Stimulated activated CD4-positive, alpha-beta T cell treated with anti-CD3 and anti-CD28 coated beads, Interleukin-2, amount 100 ng/mL, for 48 hours (primary cell): ENCODE data around the gene PPARD.
A peak's percentile ranks its signal among the peaks of the same experiment; 100 is the strongest.

Source experiments
- DNase-seq, 2 donors: peaks; one replicate each; pipeline ENCODE4 v3.0.0-alpha.2; 2020

Gene PPARD

DNA sequence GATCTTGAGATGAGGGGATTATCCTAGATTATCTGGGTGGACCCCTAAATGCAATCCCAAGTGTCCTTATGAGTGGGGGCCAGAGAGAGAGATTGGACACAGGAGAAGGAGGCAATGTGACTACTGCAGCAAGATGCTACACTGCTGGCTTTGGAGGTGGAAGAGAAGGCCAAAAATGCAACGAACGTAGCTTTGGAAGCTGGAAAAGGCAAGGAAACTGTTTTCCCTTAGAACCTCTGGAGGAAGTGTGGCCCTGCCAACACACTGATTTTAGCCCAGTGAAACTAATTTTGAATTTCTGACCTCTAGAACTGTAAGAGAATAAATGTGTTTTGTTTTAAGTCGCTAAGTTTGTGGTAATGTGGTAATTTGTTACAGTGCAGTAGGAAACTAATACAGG lies 15.7 kb downstream of the PPARD start:
- DNase-seq = no peak

DNA sequence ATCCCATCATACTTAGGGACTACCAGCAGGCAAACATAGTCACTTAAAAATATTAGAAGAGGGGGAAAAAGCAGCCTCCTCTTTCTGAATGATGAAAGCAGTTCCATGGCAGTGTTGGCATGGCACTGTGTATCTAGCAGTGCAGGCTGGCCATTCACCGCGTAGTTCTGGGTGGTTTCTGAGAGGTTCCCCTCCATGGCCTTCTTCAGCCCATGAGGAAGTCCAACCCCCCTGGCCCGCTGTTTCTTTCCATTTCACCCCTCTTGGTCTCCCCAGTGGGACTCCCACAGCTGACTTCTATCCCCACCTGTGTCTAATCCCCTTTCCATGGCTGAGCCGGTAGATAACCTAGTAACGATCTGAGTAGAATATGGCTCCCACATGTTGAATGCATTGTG lies 17.0 kb downstream of the PPARD start:
- no peak for DNase-seq

DNA sequence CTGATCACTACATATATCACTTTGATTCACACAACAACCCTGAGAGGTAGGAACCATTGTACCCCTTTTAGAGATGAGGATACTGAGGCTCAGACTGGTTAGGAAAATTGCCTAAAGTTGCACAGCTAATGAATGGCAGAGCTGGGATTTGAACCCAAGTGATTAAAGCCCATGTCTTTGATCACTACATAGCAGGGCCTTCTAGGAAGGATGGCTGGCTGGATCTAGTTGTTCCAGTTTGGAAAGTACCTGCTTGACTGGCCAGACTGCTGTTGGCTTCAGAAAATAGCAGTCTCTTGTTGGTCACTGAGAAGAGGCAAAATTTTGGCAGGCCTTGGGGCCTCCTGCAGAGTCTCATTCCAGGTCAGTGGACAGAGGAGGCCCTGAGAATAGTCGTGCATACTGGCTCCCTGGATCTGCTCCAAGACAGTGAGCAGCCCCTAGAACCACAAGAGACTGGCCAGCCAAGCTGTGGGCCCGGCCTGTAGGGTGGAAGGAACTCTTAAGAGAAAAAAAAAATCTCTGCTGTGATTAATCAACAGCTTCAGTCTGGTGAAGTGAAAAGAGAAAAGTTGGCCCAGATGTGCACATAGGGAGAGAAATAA lies 17.5 kb downstream of the PPARD start:
- DNase-seq = no peak

GRCh38 chr6:35360349-35361138 lies 18.2 kb downstream of the PPARD start:
- no peak for DNase-seq

DNA sequence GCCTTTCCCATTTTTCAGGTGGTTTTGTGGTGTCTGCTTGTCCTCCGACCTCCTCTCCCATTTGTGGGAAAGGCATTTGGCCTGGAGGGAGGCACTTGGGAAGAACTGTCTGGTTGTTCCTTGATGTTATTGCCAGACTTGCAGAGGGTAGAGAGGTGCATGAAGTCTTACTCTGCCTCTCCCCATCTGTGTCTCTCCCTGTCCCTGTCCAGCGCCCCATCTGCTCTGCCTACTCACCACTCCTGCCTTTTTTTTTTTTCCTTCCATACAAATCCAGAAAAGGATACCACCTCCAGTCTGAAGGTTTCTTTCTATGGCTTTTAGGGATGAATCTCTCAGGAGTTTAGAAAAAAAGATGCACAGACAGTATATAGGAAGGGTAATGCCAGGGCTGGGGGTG lies 19.8 kb downstream of the PPARD start:
- DNase-seq = no peak

DNA sequence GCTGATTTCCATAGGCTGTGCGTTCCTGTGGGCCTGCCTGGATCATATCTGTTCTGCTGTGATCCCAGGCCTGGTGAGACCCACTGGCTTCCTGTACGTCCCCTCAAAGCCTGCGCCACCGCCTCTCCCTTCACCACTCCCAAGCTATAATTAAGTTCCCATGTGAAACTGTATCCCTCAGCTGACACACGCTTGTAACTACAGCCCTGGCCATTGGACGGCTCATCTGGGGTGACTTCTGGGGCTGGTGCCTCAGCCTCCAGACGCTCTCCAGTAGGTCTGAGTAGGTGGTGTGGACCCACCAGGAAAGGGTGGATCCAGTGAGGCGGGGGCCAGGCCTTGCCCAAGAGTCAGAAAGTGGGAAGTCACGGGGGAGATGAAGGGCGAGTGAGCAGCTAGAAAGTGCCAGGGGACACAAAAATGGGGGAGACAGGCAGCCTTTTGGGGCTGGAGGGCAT lies 21.0 kb downstream of the PPARD start:
- no peak for DNase-seq

DNA sequence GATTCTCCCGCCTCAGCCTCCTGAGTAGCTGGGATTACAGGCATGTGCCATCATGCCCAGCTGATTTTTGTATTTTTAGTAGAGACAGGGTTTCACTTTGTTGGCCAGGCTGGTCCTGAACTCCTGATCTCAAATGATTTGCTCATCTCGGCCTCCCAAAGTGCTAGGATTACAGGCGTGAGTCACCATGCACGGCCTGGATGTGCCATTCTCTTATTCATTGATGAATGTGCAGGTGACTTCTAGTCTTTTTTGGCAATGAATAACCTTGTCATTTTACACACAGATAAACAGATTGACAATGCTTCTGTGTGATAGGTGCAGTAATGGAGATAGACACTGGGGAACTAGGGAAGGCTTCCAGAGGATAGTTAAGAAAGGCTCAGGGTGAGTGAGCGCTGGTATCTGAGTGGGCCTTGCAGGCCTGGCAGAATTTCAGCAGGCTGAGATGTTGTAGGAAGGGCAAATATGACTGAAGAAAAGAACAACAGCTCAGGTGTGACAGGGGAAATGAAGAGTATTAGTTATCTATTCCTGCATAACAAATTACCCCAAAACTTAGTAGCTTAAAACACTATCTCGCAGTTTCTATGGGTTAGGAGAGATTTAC lies 23.3 kb downstream of the PPARD start:
- no peak for DNase-seq

DNA sequence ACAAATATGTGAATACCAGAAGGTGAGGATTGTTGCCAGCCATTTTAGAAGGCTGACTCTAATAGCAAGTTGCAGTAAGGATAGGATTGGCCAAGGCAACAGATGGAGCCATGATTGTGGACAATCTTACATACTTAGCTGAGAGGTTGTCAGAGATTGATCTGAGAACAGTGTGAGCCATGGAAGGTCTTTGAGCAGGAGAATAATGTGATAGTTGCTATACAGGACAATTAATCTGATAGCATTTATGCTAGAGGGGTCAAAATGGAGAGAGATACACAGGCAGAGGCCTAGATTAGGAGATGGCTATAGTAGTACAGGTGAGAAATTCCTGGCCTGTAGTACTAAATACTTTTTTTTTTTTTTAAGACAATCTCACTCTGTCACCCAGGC lies 23.8 kb downstream of the PPARD start:
- DNase-seq = no peak

GRCh38 chr6:35367646-35368037 lies 25.3 kb downstream of the PPARD start:
- DNase-seq = no peak

DNA sequence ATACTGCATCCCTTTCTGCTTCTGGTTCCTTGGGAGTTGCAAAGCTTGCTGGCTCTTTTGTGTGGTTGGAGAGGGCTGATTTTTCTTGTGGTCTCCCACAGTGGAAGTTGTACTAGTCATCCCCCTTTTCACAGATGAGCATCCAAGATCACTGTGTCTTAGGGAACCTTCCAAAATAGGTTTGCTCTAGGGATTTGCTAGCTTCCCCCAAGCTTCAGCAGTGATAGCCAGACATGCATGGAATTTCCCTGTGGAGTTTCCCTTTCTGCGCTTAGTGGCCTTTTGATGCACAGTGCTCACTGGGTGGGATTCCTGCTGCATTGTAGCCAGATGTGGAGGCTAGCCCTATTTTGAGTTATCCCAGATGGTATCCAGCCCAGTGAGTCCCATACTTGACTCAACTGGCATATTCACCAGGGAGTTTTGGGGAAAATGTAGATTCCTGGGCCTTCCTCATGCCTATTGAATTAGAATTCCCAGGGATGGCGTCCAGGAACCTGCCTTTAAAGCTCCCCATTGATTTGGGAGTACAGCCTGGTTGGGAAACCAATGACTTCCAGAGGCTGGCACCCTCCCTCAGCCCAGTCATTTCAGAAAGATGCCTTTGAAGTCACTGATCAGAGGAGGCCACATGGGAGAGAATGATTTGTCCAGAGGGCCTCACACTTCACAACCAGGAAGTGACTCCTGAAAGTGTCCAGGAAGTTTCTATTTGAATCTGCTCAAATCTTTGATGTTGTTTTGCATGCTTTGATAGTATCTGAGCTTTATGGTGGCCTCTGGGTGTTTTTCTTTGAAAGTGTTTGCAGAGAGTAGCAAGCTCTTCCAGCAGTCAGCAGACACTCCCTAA lies 25.9 kb downstream of the PPARD start:
- peak in 1 of 2 donors; percentile 26 for DNase-seq

DNA sequence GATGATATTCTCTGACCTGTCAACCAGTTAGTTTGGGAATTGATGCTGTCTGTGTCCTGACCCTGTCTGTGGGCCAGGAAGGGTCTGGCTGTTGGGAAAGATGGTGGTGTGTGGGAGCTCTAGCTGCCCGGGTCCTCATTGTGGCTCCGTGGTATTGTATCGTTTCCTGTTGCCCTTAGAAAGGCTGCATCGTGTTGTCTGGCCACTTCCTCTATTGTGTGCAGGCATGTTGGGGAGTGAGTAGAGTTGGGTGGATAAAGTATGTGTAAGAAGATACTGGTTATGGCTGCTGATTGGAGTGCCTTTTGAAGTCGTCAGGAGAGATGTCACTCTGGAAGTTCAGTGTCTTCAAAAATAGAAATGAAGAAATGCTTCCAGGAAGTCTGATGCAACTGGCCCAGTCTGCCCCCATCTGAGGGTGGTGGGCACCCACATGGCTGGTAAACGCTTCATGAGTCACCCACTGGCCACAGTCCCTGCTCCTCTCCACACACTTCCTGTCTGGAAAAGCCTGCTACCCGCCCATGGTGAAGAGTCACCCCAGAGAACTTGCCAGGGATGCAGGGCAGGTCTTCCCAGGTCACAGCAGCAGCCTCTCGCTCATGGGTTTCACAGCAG lies 27.9 kb downstream of the PPARD start:
- DNase-seq = peak; percentile 23 to 26

GRCh38 chr6:35370785-35371493 lies 28.6 kb downstream of the PPARD start:
- DNase-seq = no peak

DNA sequence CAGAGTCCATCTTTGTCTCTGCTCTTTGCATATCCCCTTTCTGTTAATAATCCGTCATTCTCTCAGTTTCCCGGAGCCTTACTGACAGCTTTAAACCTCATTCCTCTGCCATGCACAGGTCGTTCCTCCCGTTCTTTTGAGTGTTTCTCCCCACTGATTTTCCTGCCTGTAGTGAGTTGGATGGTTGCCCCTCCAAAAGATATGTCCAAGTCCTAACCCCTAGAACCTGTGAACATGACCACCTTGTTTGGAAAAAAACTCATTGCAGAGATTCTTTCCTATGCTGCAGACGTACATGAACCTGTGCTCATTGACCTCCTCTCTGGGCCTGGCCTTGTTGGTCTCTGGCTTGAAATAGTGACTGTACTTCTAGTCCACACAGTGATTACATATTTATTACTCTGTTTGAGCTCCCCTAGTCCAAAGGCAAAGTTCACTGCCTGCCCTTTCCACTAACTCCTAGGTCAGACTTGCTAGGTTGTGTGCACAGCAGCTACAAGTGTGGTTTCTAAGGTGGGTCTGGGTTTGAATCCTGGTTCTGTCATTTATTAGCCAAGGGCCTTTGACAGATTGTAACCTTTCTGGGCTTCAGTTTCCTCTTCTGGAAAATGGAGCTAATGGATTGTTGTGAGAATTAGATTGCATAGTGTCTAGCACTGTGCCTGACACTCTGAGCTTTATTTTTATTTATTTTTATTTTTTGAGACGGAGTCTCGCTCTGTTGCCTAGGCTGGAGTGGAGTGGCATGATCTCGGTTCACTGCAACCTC lies 29.3 kb downstream of the PPARD start:
- no peak for DNase-seq

GRCh38 chr6:35372633-35373032 lies 30.3 kb downstream of the PPARD start:
- DNase-seq = no peak

- DNase-seq = no peak
Observed at GRCh38 chr6:35376281-35376680, 33.9 kb downstream of the PPARD start.

- no peak for DNase-seq
Observed at GRCh38 chr6:35377002-35377401, 34.6 kb downstream of the PPARD start.

GRCh38 chr6:35378261-35378660 lies 35.9 kb downstream of the PPARD start:
- no peak for DNase-seq

DNA sequence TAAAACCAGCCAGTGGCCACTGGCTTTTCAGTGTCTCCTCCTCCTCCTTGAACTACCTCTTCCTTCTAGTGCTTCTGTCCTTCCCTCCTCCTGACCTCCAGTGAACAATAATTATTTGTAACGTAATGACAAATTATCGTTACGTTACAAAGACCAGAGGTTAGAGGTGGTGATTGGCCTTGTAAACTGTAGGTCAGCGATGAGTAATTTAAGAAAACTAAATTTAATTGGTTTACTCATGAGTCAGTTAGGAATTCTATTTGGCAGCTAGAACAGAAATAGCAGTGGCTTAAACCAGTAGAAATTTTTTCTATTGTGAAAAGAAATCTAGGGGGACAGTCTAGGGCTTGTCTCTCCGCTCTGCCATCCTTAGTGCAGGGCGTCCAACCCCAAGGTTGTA lies 38.8 kb downstream of the PPARD start:
- no peak for DNase-seq

- DNase-seq = no peak
Observed at GRCh38 chr6:35382015-35382414, 39.7 kb downstream of the PPARD start.

DNA sequence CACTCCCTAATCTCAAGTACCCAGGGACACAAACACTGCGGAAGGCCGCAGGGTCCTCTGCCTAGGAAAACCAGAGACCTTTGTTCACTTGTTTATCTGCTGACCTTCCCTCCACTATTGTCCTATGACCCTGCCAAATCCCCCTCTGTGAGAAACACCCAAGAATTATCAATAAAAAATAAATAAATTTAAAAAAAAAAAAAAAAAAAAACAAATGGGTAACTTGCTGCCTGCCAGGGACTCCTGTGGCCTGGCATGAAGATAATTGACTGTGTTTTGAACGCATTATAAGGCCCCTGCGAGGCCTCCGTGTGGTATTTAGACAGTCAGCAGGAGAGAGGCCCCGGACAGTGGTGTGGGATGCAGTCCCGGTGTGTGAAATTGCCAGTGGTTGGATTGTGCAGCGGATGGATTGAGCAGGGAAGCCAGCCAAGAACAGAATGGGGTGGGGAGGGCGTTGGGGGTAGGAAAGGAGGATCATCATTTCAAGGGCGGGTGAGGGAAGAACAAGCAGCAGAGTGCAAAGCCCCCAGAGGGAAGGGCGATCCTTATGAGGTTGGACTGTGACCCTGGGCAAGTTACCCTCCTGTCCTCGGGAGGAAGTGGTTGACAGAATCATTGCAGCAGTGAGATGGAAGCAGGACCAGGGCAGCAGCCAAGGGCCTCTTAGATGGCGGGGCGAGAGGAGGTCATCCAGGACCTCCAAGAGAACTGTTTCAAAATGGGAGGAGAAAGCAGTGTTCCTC lies 43.3 kb downstream of the PPARD start:
- no peak for DNase-seq

GRCh38 chr6:35386989-35387388 lies 44.6 kb downstream of the PPARD start:
- no peak for DNase-seq
